H9 (cell line): ENCODE results near the gene TEAD1. TPM values are rescaled to one million over a fixed set of nuclear protein-coding genes. Genes with fewer than 3 reads are reported as not detected.

Source experiments
- DNase-seq: peaks from one replicate; pipeline ENCODE4 v3.0.0-alpha.2; 2017
- H2AFZ ChIP-seq: one replicate; pipeline ENCODE4 v1.6.1; 2013; ENCODE audit warnings: mild to moderate bottlenecking, low read length, control low read depth, moderate library complexity
- H2AK5ac ChIP-seq: 2 replicates; pipeline ENCODE4 v1.6.1; 2013; ENCODE audit warnings: low read length, control low read depth, mixed read lengths; ENCODE audit not compliant: insufficient read length
- H2BK120ac ChIP-seq: one replicate; pipeline ENCODE4 v1.6.1; 2013; ENCODE audit warnings: low read depth, mild to moderate bottlenecking, low read length, control low read depth, inconsistent platforms; ENCODE audit not compliant: poor library complexity, severe bottlenecking
- H2BK12ac ChIP-seq: 2 replicates; pipeline ENCODE4 v1.6.1; 2013; ENCODE audit warnings: low read length, control low read depth, mixed read lengths, low read depth; ENCODE audit not compliant: insufficient read length
- H2BK15ac ChIP-seq: 2 replicates; pipeline ENCODE4 v1.6.1; 2013; ENCODE audit warnings: low read depth, low read length, control low read depth
- H2BK20ac ChIP-seq: one replicate; pipeline ENCODE4 v1.6.1; 2013; ENCODE audit warnings: low read depth, mild to moderate bottlenecking, low read length, control low read depth, inconsistent platforms; ENCODE audit not compliant: poor library complexity, severe bottlenecking
- H2BK5ac ChIP-seq: 2 replicates; pipeline ENCODE4 v1.6.1; 2013; ENCODE audit warnings: low read length, control low read depth, mixed read lengths; ENCODE audit not compliant: insufficient read length
- H3K14ac ChIP-seq: 2 replicates; pipeline ENCODE4 v1.6.1; 2013; ENCODE audit warnings: low read length, control low read depth; ENCODE audit not compliant: insufficient read depth
- H3K18ac ChIP-seq: 2 replicates; pipeline ENCODE4 v1.6.1; 2013; ENCODE audit warnings: low read depth, mild to moderate bottlenecking, mixed read lengths, low read length, control low read depth; ENCODE audit not compliant: insufficient read length
- H3K23ac ChIP-seq: 2 replicates; pipeline ENCODE4 v1.6.1; 2013; ENCODE audit warnings: low read length, control low read depth, mixed read lengths, low read depth; ENCODE audit not compliant: insufficient read length
- H3K23me2 ChIP-seq: 2 replicates; pipeline ENCODE4 v1.6.1; 2013; ENCODE audit warnings: low read depth, mild to moderate bottlenecking, mixed read lengths, low read length, control low read depth; ENCODE audit not compliant: insufficient read length, poor library complexity, severe bottlenecking
- H3K27ac ChIP-seq: 2 replicates; pipeline ENCODE4 v1.5.1; 2013; ENCODE audit warnings: low read length, control low read depth, mixed read lengths, low read depth; ENCODE audit not compliant: insufficient read length
- H3K27me3 ChIP-seq: 2 replicates; pipeline ENCODE4 v1.6.1; 2013; ENCODE audit warnings: low read length, control low read depth, inconsistent platforms; ENCODE audit not compliant: insufficient read depth
- H3K4ac ChIP-seq: 2 replicates; pipeline ENCODE4 v1.6.1; 2013; ENCODE audit warnings: low read depth, mild to moderate bottlenecking, control low read depth, inconsistent platforms, low read length, moderate library complexity
- H3K4me1 ChIP-seq: 2 replicates; pipeline ENCODE4 v1.6.1; 2013; ENCODE audit warnings: low read length, control low read depth, inconsistent platforms; ENCODE audit not compliant: insufficient read depth
- H3K4me2 ChIP-seq: 2 replicates; pipeline ENCODE4 v1.6.1; 2013; ENCODE audit warnings: low read length, control low read depth, mixed read lengths; ENCODE audit not compliant: insufficient read length, insufficient read depth
- H3K56ac ChIP-seq: 2 replicates; pipeline ENCODE4 v1.6.1; 2013; ENCODE audit warnings: low read depth, mild to moderate bottlenecking, mixed read lengths, low read length, control low read depth; ENCODE audit not compliant: insufficient read length
- H3K79me1 ChIP-seq: 2 replicates; pipeline ENCODE4 v1.6.1; 2013; ENCODE audit warnings: low read depth, mild to moderate bottlenecking, moderate library complexity, low read length, control low read depth, inconsistent platforms; ENCODE audit not compliant: insufficient read depth, poor library complexity, severe bottlenecking
- H3K79me2 ChIP-seq: 2 replicates; pipeline ENCODE4 v1.6.1; 2013; ENCODE audit warnings: low read length, control low read depth, inconsistent platforms; ENCODE audit not compliant: insufficient read depth
- H3K9ac ChIP-seq: 2 replicates; pipeline ENCODE4 v1.6.1; 2013; ENCODE audit warnings: low read length, control low read depth, mixed read lengths; ENCODE audit not compliant: insufficient read length; ENCODE audit errors: extremely low read depth
- H3K9me3 ChIP-seq: one replicate; pipeline ENCODE4 v1.6.1; 2013; ENCODE audit warnings: low read depth, low read length, inconsistent platforms; ENCODE audit not compliant: control insufficient read depth
- H3T11ph ChIP-seq: one replicate; pipeline ENCODE4 v1.6.1; 2013; ENCODE audit warnings: mild to moderate bottlenecking, low read length, control low read depth, inconsistent platforms
- H4K20me1 ChIP-seq: one replicate; pipeline ENCODE4 v1.6.1; 2013; ENCODE audit not compliant: control insufficient read depth, insufficient read length, insufficient read depth
- H4K5ac ChIP-seq: 2 replicates; pipeline ENCODE4 v1.6.1; 2013; ENCODE audit warnings: low read depth, mild to moderate bottlenecking, mixed read lengths, low read length, control low read depth; ENCODE audit not compliant: insufficient read length
- H4K8ac ChIP-seq: replicated peaks from 2 replicates; pipeline ENCODE4 v1.6.1; 2013; ENCODE audit warnings: low read length, control low read depth, mixed read lengths, low read depth; ENCODE audit not compliant: insufficient read length
- H4K91ac ChIP-seq: 2 replicates; pipeline ENCODE4 v1.6.1; 2013; ENCODE audit warnings: low read depth, mild to moderate bottlenecking, moderate library complexity, mixed read lengths, low read length, control low read depth; ENCODE audit not compliant: insufficient read length
- H3K27ac Mint-ChIP-seq, 3 experiments: 2 replicates in 2 of 3; 3 replicates in 1 of 3; pipeline ENCODE4 v1.8.0; 2020 to 2021; ENCODE audit warnings: mixed read lengths in 3 of 3, mild to moderate bottlenecking in 1 of 3, moderate library complexity in 1 of 3
- H3K27me3 Mint-ChIP-seq: 2 replicates; pipeline ENCODE4 v1.8.0; 2021; ENCODE audit warnings: low read depth, mild to moderate bottlenecking, moderate library complexity, mixed read lengths
- H3K36me3 Mint-ChIP-seq, 3 experiments: 2 replicates in 2 of 3; 3 replicates in 1 of 3; pipeline ENCODE4 v1.8.0; 2020 to 2021; ENCODE audit warnings: low read depth in 3 of 3, mixed read lengths in 3 of 3; ENCODE audit not compliant: insufficient read depth in 1 of 3
- H3K4me1 Mint-ChIP-seq, 2 experiments: 2 replicates each; pipeline ENCODE4 v1.8.0; 2020; ENCODE audit warnings: mixed read lengths in 2 of 2
- H3K4me3 Mint-ChIP-seq, 2 experiments: 2 replicates in 1 of 2; 3 replicates in 1 of 2; pipeline ENCODE4 v1.8.0; 2020 to 2021; ENCODE audit warnings: mild to moderate bottlenecking in 2 of 2, mixed read lengths in 2 of 2, moderate library complexity in 1 of 2
- H3K9me3 Mint-ChIP-seq, 2 experiments: 2 replicates in 1 of 2; 3 replicates in 1 of 2; pipeline ENCODE4 v1.8.0; 2020; ENCODE audit warnings: mild to moderate bottlenecking in 2 of 2, mixed read lengths in 2 of 2, moderate library complexity in 1 of 2
- CTCF ChIP-seq: fragments of 200-600 bp; sonication (generic); conservative IDR thresholded peaks from 3 replicates; pipeline ENCODE4 v1.8.0; 2021; ENCODE audit warnings: antibody characterized with exemption, mild to moderate bottlenecking
- WGBS: extraction: QIAGEN DNeasy Blood & Tissue Kit; methylation state at CpG from one replicate; pipeline ENCODE4 v1.1.7; 2013; ENCODE audit warnings: missing lambda C conversion rate, low lambda C conversion rate, mixed read lengths; ENCODE audit not compliant: insufficient read length; ENCODE audit errors: extremely low coverage; 5-methylcytosine and 5-hydroxymethylcytosine counted together
- total RNA-seq: library from RNA; stranded (reverse); gene quantifications from 2 replicates; pipeline ENCODE4 v1.2.1, GENCODE V29; 2021

Gene TEAD1
- total RNA-seq, 1 experiment from 2014 or later, result 75.1 TPM

DNA sequence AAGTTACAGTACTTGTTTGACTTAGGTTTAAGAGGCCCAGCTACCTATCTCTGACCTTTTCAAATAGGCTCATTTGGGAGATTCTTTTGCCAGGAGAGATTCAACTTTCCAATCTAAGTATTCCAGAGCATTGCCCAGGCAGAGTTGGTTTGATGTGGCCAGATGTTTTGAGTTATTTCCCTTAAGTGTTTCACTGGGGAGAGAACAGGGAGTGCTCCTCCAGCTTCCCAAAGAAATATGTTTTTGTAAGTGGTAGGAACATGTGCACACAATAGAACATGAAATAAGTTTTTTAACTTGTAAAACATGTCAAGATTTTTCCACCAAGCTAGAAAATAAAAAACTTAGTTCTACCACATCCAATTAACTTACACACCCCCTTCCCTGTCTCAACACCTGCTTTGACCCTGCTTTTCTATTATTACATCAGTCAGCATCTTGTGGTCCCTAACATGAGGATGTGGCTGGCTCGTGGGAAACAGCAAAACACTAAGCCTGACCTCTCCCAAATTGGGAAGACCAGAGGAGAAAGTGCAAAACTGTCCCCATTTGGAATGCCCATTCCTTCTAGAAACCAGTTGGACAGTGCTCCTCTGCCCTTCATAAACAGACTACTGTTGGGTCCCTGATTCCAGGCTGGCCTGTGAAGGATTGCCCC is 264.5 kb downstream of the TEAD1 start:
- no CpG with 5 or more reads among the region's 1 CpG for WGBS
- no peaks in the 10 kb centered on the region for H3K4me1 ChIP-seq
- 0 out of 7 replicates have a peak overlapping the region, but pooled peaks of 1 of the 3 experiments have one; percentile 69 for H3K27ac Mint-ChIP-seq
- no peak overlapping the region for H2BK5ac ChIP-seq
- H2AFZ ChIP-seq, result no peak overlapping the region
- no peak for TF ChIP-seq CTCF
- no peak overlapping the region for H2BK20ac ChIP-seq
- H3K9me3 ChIP-seq, result no peaks in the 10 kb centered on the region
- no peak overlapping the region for H4K91ac ChIP-seq
- H3K79me2 ChIP-seq, result no peaks in the 10 kb centered on the region
- H4K8ac ChIP-seq, result no peak overlapping the region
- H3K4me1 Mint-ChIP-seq, result peaks cover 5 to 6% of the 10 kb centered on the region in 2 experiments; a peak in 3 of 4 replicates
- no peak overlapping the region for H2BK120ac ChIP-seq
- no peak overlapping the region for H2BK15ac ChIP-seq
- DNase-seq, result no peak
- H2BK12ac ChIP-seq, result no peak overlapping the region
- H3K27me3 ChIP-seq, result no peaks in the 10 kb centered on the region
- no peaks in the 10 kb centered on the region for H3K27me3 Mint-ChIP-seq
- no peak overlapping the region for H3K23ac ChIP-seq
- no peak overlapping the region for H3K56ac ChIP-seq
- no peak overlapping the region for H3K14ac ChIP-seq
- no peak overlapping the region for H3K4me2 ChIP-seq
- no peaks in the 10 kb centered on the region for H3K9me3 Mint-ChIP-seq
- no peak overlapping the region for H3K4me3 Mint-ChIP-seq
- H3K23me2 ChIP-seq, result no peaks in the 10 kb centered on the region
- H4K20me1 ChIP-seq, result no peaks in the 10 kb centered on the region
- H3T11ph ChIP-seq, result no peak overlapping the region
- H3K9ac ChIP-seq, result no peak overlapping the region
- no peak overlapping the region for H3K27ac ChIP-seq
- H3K79me1 ChIP-seq, result no peaks in the 10 kb centered on the region
- no peak overlapping the region for H3K4ac ChIP-seq
- no peak overlapping the region for H2AK5ac ChIP-seq
- no peak overlapping the region for H4K5ac ChIP-seq
- H3K36me3 Mint-ChIP-seq, result peaks cover 17 to 45% (median 31%) of the 10 kb centered on the region in 3 experiments; a peak in 6 of 7 replicates
- H3K18ac ChIP-seq, result no peak overlapping the region
